ENCODE results near the gene SETD2. TPM values are rescaled to one million over a fixed set of nuclear protein-coding genes. Genes with fewer than 3 reads are reported as not detected.

SETD2 gene
- total RNA-seq, 1 experiment from 2014 or later: 28.8 TPM

GRCh38 chr3:46976326-46977190, 187.4 kb downstream of the SETD2 start, which contains the start of gene CCDC12:
Gene CCDC12 (minus strand): TSS chr3:46976745. CDS start chr3:46976732, 13 bp downstream.
- peak; percentile 95 for DNase-seq (ENCODE audit: low spot score)
- Histone ChIP-seq H3K4me3 (ENCODE audit: low read depth, low read length, poor library complexity, severe bottlenecking) (peak within 1 kb of the TSS; percentile 79), H3K27ac (ENCODE audit: low read depth, low read length, poor library complexity, severe bottlenecking) (peak within 1 kb of the TSS; percentile 89), H3K27me3 (replicated peaks; ENCODE audit: insufficient read depth, low read depth, low read length, poor library complexity) (no peaks in the 10 kb centered on the region), H3K4me1 (ENCODE audit: insufficient read depth, low read length, poor library complexity, severe bottlenecking) (no peaks in the 10 kb centered on the region), H3K9me3 (ENCODE audit: low read depth, low read length, poor library complexity, severe bottlenecking) (no peaks in the 10 kb centered on the region), H3K36me3 (ENCODE audit: insufficient read depth, low read length, poor library complexity, severe bottlenecking) (no peaks in the 10 kb centered on the region)
- TF ChIP-seq CTCF (conservative IDR thresholded peaks at IDR 0.05; ENCODE audit: low read depth, low read length) (no peak), EZH2 (IDR thresholded peaks at IDR 0.05; ENCODE audit: borderline replicate concordance, low read depth, low read length, poor library complexity, severe bottlenecking) (no peak)
- intact Hi-C loops (cut with micrococcal nuclease; ENCODE audit: unreplicated experiment): no loop called here
- ChIA-PET POLR2A (ENCODE audit: low non-redundant PET) (interaction anchor here (0.5 to 0.7 kb wide), 9 partner anchors 8 to 502 kb away, joined by 3 to 11 read pairs (median 6); no protein-coding TSS in a partner anchor), CTCF (interaction anchor here (0.7 kb wide), 1 partner anchor 91 kb away, joined by 5 read pairs; no protein-coding TSS in a partner anchor)
- no TSS peak for BruUV-seq (replicated peaks)

GRCh38 chr3:46974421-46975171, 189.3 kb downstream of the SETD2 start:
- intact Hi-C loops (cut with micrococcal nuclease; ENCODE audit: unreplicated experiment): no loop called here
- no peak overlapping the region for H3K4me3 ChIP-seq (ENCODE audit: low read depth, low read length, poor library complexity, severe bottlenecking)

More at GRCh38 chr3:46974421-46975171, 189.3 kb downstream of the SETD2 start:
- TF ChIP-seq EZH2 (IDR thresholded peaks at IDR 0.05; ENCODE audit: borderline replicate concordance, low read depth, low read length, poor library complexity, severe bottlenecking): no peak
- TF ChIP-seq CTCF (conservative IDR thresholded peaks at IDR 0.05; ENCODE audit: low read depth, low read length): no peak
- TSS peak; percentile 28 for BruUV-seq (replicated peaks)
- no peak for DNase-seq (ENCODE audit: low spot score)
- H3K27me3 ChIP-seq (replicated peaks; ENCODE audit: insufficient read depth, low read depth, low read length, poor library complexity): no peaks in the 10 kb centered on the region
- POLR2A ChIA-PET (ENCODE audit: low non-redundant PET): no interaction called here
- CTCF ChIA-PET: no interaction called here
- no peaks in the 10 kb centered on the region for H3K36me3 ChIP-seq (ENCODE audit: insufficient read depth, low read length, poor library complexity, severe bottlenecking)
- no peak overlapping the region for H3K27ac ChIP-seq (ENCODE audit: low read depth, low read length, poor library complexity, severe bottlenecking)
- no peaks in the 10 kb centered on the region for H3K9me3 ChIP-seq (ENCODE audit: low read depth, low read length, poor library complexity, severe bottlenecking)
- no peaks in the 10 kb centered on the region for H3K4me1 ChIP-seq (ENCODE audit: insufficient read depth, low read length, poor library complexity, severe bottlenecking)

All from A673 (cell line).